GM18502 (cell line): ENCODE measurements around the gene KIF4B.
"Not testable (repeated sequence)": the region's sequence is repeated elsewhere in the genome, so short reads cannot be mapped to it uniquely, and the experiment has no call there.

Experiments used
- ATAC-seq: cut with Tn5 transposase; IDR thresholded peaks from one replicate; pipeline ENCODE4 v1.9.1; 2021; ENCODE audit warnings: mild to moderate bottlenecking; ENCODE audit not compliant: unreplicated experiment, poor library complexity

KIF4B gene

GRCh38 chr5:155006265-155006664 is 7.3 kb upstream of the KIF4B start:
- not testable (repeated sequence) for ATAC-seq

DNA sequence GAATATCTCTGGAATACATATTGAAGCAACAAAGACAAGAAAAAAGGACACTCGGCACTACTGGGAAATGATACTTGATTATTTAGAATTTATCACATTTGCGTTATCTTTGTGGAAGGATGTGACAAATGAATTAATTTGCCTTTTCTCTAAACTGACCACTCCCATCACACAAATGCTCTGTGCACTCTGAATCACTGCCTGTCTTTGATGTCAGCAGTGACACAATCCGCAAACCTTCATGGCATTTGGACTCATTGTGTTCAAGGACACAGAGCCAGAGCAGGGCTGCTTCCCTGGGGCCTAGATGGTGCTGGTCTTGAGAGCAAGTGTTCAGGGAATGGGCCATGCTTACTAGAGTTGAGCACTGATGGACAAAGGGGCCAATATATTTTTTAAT is 4.9 kb upstream of the KIF4B start:
- no peak for ATAC-seq

DNA sequence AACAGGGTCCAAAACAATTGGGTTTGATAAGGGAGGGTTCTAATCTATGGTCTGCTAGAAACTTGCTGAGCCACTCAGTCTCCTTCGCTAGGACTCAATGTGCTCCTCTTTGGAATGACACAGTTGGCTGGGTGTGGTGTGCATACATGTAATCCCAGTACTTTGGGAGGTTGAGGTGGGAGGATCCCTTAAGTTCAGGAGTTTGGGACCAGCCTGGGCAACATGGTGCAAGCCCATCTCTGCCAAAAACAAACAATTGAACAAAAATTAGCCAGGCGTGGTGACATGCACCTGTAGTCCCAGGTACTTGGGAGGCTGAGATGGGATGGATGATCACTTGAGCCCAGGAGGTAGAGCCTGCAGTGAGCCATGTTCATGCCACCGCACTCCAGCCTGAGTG is 2.7 kb upstream of the KIF4B start:
- ATAC-seq, result no peak

GRCh38 chr5:155015239-155015638 is 1.7 kb downstream of the KIF4B start:
- ATAC-seq, result no peak

DNA sequence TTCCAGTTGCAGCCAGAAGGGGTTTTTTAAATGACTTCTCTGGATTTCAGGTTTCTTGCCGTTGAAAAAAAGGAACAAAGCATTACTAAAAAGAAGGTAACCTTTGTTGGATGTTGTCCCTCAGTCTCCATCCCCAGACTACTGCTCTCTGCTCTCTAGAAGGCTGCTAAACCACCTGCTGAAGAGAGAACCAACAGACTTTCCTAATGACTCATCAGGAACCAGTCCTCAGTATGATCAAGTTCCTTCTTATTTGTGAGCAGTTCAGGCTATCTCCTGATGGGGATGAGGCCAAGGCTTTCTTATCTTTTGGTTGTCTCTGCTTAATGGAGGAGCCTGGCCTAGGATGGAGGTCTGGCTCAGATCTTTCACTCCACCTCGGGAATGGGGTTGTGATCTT is 4.1 kb downstream of the KIF4B start:
- peak; percentile 99 for ATAC-seq

- ATAC-seq, result no peak
Observed at GRCh38 chr5:155019601-155020226, 6.2 kb downstream of the KIF4B start.

- ATAC-seq, result no peak
Observed at GRCh38 chr5:155021842-155022241, 8.3 kb downstream of the KIF4B start.

DNA sequence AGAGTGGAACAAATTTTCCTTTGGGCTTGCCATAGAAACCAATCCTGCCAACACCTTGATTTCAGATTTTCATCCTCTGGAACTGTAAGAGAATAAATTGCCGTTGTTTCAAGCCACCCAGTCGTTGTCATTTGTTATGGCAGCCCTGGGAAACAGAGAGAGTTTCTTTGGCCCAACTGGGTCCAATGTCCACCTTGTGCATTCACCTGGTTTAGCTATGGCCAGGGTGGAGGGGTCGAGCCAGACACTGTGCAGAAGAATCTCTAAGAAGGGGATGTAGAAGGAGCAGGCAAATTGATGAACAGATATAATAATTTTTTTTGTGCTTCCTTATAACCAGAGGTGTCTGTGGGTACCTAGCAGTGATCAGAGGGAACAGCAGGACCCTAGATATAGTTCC is 9.8 kb downstream of the KIF4B start:
- ATAC-seq, result no peak

DNA sequence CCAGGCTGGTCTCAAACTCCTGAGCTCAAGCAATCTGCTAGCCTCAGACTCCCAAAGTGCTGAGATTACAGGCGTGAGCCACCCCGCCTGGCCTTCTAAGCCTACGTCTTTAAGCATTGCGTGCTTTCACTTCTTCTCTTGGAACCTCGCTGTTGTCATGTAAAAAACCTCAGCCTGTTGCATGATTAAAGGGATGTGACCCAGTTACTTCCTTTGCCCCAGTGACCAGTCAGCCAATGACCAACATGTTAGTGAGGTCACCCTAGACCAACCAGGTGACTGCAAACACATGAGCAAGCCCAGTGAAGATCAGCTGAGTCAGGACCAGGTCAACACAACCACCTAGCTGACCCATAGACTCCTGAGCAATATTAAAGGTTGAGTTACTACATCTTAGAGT is 10.5 kb downstream of the KIF4B start:
- ATAC-seq, result no peak

DNA sequence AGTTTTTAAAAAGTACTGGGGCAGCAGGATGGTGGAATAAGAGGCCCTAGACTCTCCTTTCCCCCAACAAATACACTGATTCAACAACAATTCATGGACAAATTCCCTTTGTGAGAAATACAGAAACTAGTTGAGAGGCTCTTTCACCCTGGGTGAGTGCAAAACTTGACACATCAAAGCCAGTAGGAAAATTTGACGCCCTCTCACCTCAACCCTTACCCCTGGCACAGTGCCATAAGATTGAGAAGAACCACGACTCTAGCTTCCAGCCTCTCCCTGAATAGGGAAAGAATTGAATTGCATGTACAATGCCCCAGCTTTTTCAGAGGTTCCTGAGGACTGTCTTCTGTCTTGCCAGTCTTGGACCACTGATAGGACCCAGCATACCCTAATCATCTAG is 12.3 kb downstream of the KIF4B start:
- ATAC-seq, result no peak

DNA sequence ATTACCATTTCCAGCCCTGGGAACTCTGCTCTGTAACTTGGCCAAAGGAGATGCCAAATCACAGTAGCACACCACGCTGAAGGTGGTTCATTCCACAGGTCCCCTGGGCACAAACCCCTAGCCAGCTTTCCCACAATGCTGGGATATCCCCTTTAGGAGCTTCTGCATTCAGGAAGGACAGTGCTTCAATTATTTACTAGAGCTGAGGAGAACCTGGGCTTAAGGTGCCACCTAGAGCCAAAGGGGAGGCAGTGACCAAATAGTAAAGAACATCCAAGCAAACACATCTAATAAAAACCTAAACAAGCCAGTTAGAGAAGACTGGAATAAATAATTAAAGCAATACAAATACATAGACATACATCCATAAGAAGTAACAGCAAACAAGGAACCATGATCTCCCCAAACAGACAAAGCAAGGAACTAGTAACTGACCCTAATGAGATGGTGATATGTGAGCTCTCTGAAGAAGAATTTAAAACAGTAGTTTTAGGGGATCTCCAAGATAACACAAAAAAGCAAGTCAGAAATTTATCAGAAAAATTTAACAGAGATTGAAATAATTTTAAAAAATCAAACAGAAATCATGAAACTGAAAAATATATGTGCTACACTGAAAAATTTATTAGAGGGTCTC is 14.6 kb downstream of the KIF4B start:
- peak; percentile 63 for ATAC-seq

- no peak for ATAC-seq
Observed at GRCh38 chr5:155029240-155029639, 15.7 kb downstream of the KIF4B start.

DNA sequence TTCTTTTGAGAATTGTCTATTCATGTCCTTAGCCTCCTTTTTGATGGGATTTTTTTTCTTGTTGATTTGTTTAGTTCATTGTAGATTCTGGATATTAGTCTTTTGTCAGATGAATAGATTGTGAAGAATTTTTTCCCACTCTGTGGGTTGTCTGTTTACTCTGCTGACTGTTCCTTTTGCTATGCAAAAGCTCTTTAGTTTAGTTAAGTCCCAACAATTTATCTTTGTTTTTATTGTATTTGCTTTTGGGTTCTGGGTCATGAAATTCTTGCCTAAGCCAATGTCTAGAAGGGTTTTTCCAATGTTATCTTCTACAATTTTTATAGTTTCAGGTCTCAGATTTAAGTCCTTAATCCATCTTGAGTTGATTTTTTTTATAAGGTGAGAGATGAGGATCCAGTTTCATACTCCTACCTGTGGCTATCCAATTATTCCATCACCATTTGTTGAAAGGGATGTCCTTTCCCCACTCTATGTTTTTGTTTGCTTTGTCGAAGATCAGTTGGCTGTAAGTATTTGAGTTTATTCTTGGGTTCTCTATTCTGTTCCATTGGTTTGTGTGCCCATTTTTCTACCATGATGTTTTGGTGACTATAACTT is 20.7 kb downstream of the KIF4B start:
- ATAC-seq, result not testable (repeated sequence)

DNA sequence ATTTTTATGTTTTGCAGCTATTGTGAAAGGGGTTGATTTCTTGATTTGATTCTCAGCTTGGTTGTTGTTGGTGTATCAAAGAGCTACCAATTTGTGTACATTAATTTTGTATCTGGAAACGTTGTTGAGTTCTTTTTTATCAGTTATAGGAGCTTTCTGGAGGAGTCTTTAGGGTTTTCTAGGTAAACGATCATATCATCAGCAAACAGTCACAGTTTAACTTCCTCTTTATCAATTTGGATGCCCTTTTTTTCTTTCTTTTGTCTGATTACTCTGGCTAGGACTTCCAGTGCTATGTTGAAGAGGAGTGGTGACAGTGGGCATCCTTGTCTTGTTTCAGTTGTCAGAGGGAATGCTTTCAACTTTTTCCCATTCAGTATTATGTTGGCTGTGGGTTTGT is 21.5 kb downstream of the KIF4B start:
- ATAC-seq, result not testable (repeated sequence)

GRCh38 chr5:155040984-155041653 is 27.6 kb downstream of the KIF4B start:
- ATAC-seq, result no peak

DNA sequence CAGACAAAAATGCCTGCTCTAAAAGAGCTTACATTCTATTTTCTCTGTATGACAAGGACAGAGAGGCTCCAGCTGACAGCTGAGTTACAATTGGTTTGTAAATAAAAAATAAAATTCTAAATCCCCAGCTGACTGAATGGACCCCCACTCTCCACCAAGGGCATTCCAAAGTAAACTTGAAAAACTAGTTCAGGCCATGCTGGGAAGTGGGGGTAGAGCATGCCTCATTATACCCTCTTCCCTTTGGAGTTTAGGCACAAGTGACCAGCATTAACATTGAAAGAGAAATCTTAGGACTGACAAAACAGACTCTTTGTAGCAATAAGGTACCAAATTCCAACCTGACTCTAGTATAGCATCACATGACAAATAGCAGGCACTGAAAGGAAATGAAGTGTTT is 31.0 kb downstream of the KIF4B start:
- ATAC-seq, result no peak

- ATAC-seq, result no peak
Observed at GRCh38 chr5:155046591-155046990, 33.0 kb downstream of the KIF4B start.

DNA sequence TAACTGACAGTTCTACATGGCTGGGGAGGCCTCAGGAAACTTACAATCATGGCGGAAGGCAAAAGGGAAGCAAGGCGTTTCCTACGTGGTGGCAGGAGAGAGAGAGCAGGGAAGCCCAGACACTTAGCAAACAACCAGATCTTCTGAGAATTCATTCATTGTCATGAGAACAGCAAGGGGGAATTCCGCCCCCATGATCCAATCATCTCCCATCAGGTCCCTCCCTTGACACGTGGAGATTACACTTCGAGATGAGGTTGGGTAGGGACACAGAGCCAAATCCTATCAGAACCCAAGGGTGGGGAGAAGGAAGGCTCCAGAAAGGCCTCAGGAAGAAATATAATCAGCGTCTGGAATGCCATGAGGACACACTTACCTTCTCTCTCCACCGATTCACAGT is 34.3 kb downstream of the KIF4B start:
- ATAC-seq, result no peak

DNA sequence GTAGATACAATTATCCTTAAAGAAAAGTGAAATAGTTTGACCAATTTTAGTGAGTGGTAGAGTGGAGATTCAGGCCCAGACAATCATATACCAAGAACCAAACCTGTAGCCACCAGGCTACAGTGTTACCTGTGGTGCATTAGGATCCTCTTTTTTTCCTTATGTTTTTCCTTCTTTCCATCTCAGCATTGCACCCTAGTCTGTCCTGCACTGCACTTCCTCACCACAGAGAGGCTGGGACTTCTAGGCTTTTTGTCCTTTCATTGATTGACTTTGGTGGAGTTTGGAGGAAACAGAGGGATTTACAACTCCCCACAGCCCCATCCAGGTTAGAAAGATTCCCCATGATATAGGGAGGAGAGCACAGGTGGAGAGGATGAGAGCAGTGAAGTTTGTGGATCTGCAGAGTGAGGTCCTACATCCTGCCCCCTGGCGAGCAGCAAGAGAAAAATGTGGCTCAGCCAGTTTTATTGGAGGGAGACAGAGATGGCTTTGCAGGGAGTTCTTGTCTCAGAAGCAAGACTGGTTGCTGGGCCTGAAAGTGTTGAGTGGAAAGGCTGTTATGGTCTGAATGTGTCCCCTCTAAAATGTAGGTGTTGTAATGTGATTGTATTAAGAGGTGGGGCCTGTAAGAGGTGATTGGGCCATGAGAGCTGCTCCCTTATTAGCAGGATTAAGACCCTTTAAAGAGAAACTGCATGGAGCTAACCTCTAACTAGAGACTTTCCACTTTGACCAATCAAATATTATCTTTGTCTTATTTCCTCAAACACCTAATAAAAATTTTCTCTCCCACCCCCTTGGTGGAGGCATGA is 36.2 kb downstream of the KIF4B start:
- ATAC-seq, result no peak

DNA sequence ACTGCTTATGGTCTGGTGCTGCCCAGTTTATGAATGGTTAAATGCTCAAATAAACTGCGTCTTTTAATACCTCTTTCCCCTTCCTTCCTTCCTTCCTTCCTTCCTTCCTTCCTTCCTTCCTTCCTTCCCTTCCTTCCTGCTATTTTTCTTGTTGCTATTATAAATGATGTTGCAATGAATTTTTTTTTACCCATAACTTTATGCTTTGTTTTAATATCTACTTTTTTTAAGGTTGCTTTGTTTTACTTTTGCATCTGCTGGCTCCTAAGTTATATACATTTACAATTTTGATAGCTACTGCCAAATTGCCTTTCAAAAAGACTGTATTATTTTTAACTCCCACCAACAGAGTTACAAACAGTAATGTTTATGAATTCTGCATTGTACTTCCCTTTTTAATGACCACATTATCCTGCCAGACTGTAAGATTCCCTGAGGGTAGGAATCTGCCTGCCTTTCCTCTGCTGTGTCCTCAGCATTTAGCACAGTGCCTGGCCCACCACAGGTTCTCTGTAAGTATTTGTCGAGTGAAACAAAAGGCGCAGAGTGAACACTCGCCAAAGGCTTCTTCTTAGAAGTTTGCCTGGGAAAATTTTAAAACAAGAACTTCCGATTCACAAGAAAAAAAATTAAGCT is 36.9 kb downstream of the KIF4B start:
- ATAC-seq, result no peak
